A172 (cell line): ENCODE results near the gene PLEKHA6. TPM values are rescaled to one million over a fixed set of nuclear protein-coding genes. Genes with fewer than 3 reads are reported as not detected.

ENCODE experiments used
- DNase-seq: peaks from one replicate; pipeline ENCODE4 v3.0.0-alpha.2; 2015; ENCODE audit warnings: low spot score
- total RNA-seq: library from RNA; depleted of rRNA; stranded (reverse); fragments of >200 nt; shearing (Covaris generic); gene quantifications from 2 replicates; pipeline ENCODE4 v1.2.3, GENCODE V29; 2014; rRNA removed

Gene PLEKHA6
- total RNA-seq, 1 experiment from 2014 or later, result 0.02 TPM

DNA sequence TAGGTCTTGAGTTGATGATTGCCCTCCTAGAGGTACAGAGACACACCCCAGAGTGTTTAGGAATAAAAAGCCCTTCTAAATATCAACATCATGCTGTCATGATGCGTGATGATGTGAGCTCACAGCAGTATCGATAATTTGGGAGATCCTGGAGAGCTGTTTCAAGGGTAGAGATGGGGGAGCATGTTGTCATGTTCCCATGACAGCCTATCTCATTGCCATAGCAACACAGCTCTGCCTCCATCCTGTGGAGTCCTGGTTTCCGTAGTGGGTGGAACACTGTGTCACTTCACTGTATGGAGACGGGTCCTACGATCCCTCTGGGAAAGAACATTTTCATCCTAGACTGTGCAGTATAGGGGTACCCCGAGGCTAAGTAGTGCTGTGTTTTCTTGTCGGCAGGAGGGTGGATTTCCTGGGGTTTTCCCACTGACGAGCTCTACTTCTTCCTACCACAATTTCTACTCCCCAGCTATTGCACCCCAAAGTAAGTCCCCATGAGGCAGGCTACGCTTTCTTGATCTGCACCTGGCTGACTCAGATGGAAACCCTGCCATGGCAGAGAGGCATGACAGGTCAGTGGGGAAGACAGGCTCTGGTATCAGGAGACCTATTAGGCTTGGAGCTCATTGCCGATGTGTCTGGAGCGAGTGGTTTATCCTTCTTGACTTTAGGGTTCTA is 170.6 kb downstream of the PLEKHA6 start:
- no peak for DNase-seq

DNA sequence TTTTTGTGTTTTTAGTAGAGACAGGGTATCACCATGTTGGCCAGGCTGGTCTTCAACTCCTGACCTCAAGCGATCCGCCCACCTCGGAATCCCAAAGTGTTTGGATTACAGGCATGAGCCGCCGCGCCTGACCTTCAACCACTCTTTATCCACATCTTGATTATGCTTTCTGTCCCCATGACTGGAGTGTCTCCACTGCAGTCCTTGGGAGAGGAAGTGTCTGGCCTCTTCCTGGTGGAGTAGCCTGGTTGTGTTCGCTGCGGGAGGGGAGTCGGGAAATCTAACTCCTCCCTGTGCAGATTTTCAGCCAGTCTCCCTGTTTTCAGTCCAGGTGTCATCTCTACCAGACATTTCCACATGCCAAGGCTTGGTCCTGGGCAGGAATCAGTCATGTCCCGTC is 173.1 kb downstream of the PLEKHA6 start:
- DNase-seq, result no peak

DNA sequence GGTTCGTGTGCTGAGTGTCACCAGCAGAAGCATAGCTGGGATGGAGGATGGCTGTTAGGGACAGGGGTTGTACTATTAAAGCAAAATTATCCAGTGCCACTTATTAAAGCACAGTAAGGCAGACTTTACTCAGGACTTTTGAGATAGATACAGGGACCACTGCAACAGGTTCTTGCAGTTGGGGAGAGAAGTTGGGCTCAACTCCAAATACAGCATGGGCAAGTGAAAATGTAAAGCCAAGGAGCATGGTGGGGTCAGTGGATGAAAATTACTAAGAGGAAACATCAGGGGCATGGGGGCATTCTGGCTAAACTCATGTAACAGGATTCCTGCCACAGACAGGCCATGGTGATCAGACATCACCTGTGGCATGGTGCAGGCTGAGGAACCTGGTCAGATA is 178.6 kb downstream of the PLEKHA6 start:
- DNase-seq, result no peak

DNA sequence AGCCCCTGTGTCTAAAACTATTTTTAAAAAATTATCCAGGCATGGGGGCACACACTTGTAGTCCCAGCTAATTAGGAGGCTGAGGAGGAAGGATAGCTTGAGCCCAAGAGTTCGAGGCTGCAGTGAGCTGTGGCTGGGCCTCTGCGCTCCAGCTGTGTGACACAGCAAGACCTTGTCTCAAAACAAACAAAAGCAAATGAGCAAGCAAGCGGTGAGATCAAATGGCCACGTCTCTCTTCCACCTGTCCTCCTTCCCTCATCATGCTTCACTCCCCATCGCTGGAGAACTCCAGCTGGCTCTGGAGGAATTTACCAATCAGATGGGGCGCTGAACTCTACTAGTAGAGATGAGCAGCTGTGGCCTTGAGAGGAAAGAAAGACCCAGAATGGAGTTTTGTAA is 179.6 kb downstream of the PLEKHA6 start:
- DNase-seq, result no peak

DNA sequence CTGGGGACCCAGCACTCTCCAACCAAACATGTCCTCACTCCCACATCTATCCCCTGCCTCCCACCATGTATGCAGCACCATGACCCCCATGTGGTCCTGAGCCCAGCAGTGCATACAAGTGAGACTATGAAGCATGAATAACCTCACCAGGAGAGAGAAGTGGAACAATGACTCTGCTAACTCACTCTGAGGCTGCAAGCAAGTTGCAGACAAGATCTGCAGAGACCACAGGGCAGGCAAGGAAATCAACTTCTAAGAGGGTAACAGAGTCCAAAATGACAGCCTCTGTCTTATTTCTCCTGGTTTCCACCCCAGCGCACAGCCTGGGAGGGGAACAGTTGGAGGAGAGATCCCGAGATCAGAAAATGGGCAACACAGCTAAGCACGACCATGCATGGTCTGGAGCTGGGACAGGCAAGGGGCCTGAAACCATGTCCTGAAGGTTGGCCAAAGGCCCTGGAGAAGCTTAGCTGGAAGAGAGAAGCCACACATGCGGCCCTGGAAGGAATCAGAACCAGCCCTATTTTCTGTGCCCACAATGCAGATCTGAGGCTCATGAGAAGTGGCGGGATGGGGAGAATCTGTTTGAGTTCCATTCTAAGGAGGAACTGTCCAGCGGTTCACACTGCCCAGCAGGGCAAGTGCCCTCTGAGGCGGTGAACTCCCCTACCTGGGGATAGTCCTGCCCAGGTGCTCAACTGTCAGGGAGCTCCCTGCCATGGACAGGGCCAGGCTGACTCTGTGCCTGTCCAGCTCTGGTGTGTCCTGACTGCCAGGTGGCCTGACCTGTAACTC is 181.0 kb downstream of the PLEKHA6 start:
- DNase-seq, result no peak

DNA sequence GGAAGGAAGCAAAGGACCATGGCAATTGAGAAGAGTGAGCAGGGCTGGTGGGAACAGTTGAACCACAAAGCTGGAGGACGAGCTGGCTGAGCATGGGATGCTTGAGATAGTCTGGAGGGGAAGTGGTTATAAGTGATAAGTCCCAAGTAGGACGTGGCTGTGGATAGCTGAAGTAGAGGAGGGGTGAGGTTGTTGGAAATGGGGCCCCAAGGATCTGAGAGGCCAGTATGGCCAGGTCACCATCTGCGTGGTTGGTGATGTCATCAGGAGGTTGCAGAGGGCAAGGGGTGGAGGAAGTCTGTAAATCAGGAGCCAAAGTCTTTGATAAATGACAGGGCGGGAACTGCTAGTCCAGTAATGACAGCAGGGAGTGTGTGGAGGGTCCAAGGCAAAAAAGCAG is 182.6 kb downstream of the PLEKHA6 start:
- peak; percentile 34 for DNase-seq

DNA sequence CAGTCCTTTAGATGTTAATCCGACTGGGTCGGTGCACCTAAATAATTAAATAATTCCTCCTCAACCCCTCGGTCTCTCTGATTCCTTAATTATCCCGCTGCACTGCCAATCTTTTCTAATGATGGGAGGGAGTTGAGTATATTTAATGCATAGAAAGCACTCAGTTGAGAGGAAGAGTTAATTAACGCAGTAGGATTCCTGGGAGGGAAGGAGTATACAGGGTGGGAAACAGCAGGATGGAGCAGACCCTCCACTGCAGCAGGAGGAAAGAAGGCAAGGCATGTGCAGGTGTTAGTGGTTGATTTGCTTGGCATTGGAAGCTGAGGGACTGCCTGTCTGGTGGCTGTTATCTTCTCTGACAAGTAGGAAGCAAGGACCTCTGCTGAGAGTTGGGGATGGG is 183.7 kb downstream of the PLEKHA6 start:
- DNase-seq, result no peak

DNA sequence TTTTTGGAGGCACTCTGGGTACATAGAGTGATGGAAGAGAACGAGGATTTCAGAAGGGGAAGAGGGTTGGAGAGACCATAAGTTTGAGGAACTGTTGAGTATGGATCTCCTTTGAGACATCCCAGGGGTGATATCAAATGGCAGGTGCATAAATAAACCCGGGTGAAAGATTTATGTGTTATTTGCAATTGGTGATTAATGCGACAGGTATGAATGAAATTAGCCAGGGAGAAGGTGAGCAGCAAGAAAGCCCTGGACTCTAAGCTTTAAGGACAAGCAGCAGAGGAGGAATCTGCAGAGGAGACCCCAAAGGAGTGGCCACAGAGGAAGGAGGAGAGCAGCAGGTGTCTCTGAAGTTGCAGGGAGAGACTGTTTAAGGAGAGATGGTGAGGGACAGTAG is 184.8 kb downstream of the PLEKHA6 start:
- DNase-seq, result no peak

DNA sequence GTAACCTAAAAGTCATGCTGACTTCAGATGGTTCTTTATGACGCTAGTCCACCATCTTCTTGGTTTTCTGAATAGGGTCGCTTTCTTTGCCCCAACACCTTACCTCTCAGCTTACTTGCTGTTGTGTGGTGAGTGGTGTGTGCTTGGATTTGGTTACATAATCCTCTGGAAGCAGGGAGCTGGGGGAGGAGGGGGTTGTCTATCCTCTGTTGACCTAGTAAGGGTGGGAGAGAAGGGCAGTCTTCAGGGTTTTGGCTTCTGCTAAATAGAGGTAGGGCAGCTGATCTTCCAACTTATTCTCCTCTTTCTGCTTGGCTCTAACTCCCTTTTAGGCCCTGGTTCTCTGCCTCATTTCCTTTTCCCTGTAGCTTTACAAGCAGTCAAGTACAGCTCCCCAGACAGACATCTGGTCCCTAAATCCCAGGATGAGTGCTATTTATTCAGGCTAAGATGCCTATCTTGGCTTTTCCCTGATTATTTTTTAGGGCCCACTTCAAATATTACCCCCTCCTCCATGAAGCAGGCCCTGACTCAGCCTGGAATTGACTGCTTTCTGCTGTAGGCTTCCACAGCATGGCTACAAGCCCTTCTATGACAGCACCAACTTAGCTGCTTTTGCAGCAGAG is 187.2 kb downstream of the PLEKHA6 start:
- no peak for DNase-seq

DNA sequence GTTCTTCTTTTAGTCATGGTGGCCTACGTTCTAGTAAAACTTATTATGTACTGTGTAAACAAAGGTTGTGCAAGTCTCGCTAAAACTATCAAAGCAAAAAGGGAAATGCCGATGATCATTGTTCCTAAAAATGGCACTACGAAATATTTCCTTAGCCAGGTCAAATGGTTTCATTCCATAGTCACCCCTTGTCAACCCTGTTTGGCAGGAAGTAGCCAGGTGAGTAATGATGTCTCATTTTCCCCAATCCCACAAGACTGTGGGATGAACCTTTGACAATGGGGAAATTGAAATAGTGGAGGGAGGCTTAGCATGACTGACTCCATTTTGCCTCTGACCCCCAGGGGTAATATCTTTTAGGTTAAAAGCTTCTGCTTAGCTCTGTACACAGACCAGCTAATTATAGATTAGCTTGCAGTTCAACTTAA is 188.0 kb downstream of the PLEKHA6 start:
- DNase-seq, result peak; percentile 89

DNA sequence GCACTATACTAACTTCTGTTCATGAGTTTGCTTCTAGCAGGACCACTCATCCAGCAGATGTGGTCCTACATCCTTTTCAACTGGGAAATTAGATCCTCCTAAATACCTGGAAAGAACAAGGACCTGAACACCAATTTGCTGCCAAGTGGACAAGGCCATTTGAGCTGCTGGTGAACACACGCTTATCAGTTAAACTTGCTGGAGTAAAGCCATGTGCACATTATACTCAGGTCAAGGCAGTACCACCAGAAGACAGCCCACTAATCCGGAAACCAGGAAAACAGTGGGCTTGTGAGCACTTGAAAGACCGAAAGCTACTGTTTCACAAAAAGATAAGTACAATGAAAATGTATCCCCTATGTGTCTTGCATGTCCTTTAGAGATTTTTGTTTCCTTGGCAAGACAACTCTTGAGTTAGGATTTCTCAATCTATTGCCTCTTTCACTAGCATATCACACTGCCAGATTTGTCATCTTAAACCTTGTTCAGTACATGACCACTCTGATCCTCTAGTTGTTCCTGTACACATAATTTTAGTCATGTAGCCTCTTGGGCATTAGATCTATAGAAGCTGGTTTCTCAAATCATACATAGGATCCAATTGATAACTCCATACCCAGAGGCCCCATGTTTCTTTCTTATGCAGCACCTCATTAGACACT is 189.1 kb downstream of the PLEKHA6 start:
- DNase-seq, result no peak

DNA sequence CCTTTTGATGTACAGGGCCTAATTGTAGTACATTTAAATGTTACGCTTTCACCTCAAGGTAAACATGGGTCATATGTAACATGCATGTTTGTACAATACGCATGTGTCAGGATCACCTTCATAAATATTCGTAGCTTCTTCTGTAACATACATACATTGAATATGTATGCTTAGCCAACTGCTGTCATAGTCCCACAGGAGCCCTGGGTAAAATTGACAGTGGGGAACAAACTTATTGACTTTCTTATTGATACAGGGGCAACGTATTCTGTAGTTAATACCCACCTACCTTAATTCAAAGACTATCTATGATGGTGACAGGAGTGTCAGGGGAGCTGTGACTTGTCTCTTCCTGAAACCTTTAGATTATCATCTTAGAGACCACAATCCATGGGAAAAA is 189.9 kb downstream of the PLEKHA6 start:
- DNase-seq, result no peak

Other genes with a start within 250 kb of the PLEKHA6 start
- 20.9 and 23.0 TPM in 2 replicates for gene ETNK2, start 207.9 kb downstream of the PLEKHA6 start, total RNA-seq
- gene REN, start 193.6 kb downstream of the PLEKHA6 start, total RNA-seq, result 0.62 TPM in 1 of 2 replicates, not detected in the other
- gene KISS1, start 163.4 kb downstream of the PLEKHA6 start, total RNA-seq, result 1.4 and 6.2 TPM in 2 replicates
- gene GOLT1A, start 145.9 kb downstream of the PLEKHA6 start, total RNA-seq, result 0.19 TPM in 1 of 2 replicates, not detected in the other
- gene PPP1R15B, start 51.9 kb upstream of the PLEKHA6 start, total RNA-seq, result 27.8 and 34.5 TPM in 2 replicates
- gene PIK3C2B, start 134.9 kb upstream of the PLEKHA6 start, total RNA-seq, result 2.0 and 2.5 TPM in 2 replicates
- gene MDM4, start 156.5 kb upstream of the PLEKHA6 start, total RNA-seq, result 16.9 and 50.8 TPM in 2 replicates